A673 (cell line): ENCODE results near the gene LRRN2.

Experiments used
- CTCF ChIP-seq: fragments of 300-800, 200-600 bp; sonication (generic); conservative IDR thresholded peaks from 2 replicates; pipeline ENCODE4 v1.5.1; 2017; ENCODE audit warnings: low read depth, mild to moderate bottlenecking, antibody characterized with exemption, low read length, moderate library complexity, mixed read lengths
- EZH2 ChIP-seq: fragments of 200-600 bp; sonication (generic); IDR thresholded peaks from 2 replicates; pipeline ENCODE4 v1.6.1; 2017; ENCODE audit warnings: borderline replicate concordance, low read depth, mild to moderate bottlenecking, mixed read lengths, antibody characterized with exemption, low read length; ENCODE audit not compliant: poor library complexity, severe bottlenecking

- TF ChIP-seq CTCF (no peak), EZH2 (no peak)
These were observed 93.1 kb downstream of the LRRN2 start for GRCh38 chr1:204592246-204592948.
